ENCODE results near the gene LMBRD2.

- TF ChIP-seq CTCF (IDR thresholded peaks at IDR 0.05) (no peak), POLR2A (IDR thresholded peaks at IDR 0.05) (no peak), EP300 (IDR thresholded peaks at IDR 0.05) (no peak)
These were observed 92.9 kb downstream of the LMBRD2 start for GRCh38 chr5:36058776-36059175.
